Ureter (tissue), 1 donor: Measurements from ENCODE around the gene NNMT. TPM values are rescaled to one million over a fixed set of nuclear protein-coding genes. Genes with fewer than 3 reads are reported as not detected.

Experiments
- DNase-seq: peaks from one replicate; pipeline ENCODE4 v3.0.0-alpha.2; 2020; ENCODE audit warnings: low spot score
- total RNA-seq: library from RNA; stranded (reverse); gene quantifications from one replicate; pipeline ENCODE4 v1.2.4, GENCODE V29; 2023
- donor health status: DM: yes; HTN: yes; CAD: no.

Gene NNMT
- total RNA-seq, 1 donor from 2014 or later = 141 TPM

GRCh38 chr11:114263513-114264170, 32.6 kb upstream of the NNMT start:
- no peak for DNase-seq

- no peak for DNase-seq
Measured at GRCh38 chr11:114264381-114264780, 31.8 kb upstream of the NNMT start.

GRCh38 chr11:114265122-114265878, 30.9 kb upstream of the NNMT start:
- DNase-seq = no peak

- DNase-seq = no peak
Measured at GRCh38 chr11:114269498-114269897, 26.7 kb upstream of the NNMT start.

- no peak for DNase-seq
Measured at GRCh38 chr11:114270531-114271270, 25.5 kb upstream of the NNMT start.

- DNase-seq = no peak
Measured at GRCh38 chr11:114271316-114271715, 24.9 kb upstream of the NNMT start.

GRCh38 chr11:114272311-114272710, 23.9 kb upstream of the NNMT start:
- no peak for DNase-seq

GRCh38 chr11:114273071-114273470, 23.1 kb upstream of the NNMT start:
- DNase-seq = no peak

- DNase-seq = peak; percentile 40
Measured at GRCh38 chr11:114273890-114274635, 22.1 kb upstream of the NNMT start.

- peak; percentile 27 for DNase-seq
Measured at GRCh38 chr11:114274637-114275036, 21.6 kb upstream of the NNMT start.

GRCh38 chr11:114275280-114275679, 20.9 kb upstream of the NNMT start:
- DNase-seq = peak; percentile 42

GRCh38 chr11:114276077-114276476, 20.1 kb upstream of the NNMT start:
- DNase-seq = peak; percentile 29

- DNase-seq = no peak
Measured at GRCh38 chr11:114277637-114278341, 18.4 kb upstream of the NNMT start.

GRCh38 chr11:114278342-114279065, 17.7 kb upstream of the NNMT start:
- DNase-seq = peak; percentile 36

- no peak for DNase-seq
Measured at GRCh38 chr11:114279792-114280546, 16.2 kb upstream of the NNMT start.

GRCh38 chr11:114280696-114281095, 15.5 kb upstream of the NNMT start:
- DNase-seq = peak; percentile 73

- no peak for DNase-seq
Measured at GRCh38 chr11:114281388-114281956, 14.7 kb upstream of the NNMT start.

- no peak for DNase-seq
Measured at GRCh38 chr11:114282488-114282887, 13.7 kb upstream of the NNMT start.

- no peak for DNase-seq
Measured at GRCh38 chr11:114283422-114283821, 12.8 kb upstream of the NNMT start.

GRCh38 chr11:114284021-114284420, 12.2 kb upstream of the NNMT start:
- no peak for DNase-seq
